GM13977 (cell line): ENCODE data around the gene DPYSL4.

Experiments
- DNase-seq: peaks from one replicate; pipeline ENCODE4 v3.0.0; 2012; ENCODE audit warnings: low spot score
- CTCF ChIP-seq: IDR thresholded peaks from 2 replicates; pipeline ENCODE4 v1.5.1; 2012; ENCODE audit warnings: mild to moderate bottlenecking, control low read depth; ENCODE audit not compliant: insufficient read depth; ENCODE audit errors: extremely low read depth, missing control alignments
- in situ Hi-C: fragments of 300-500 bp; cut with MboI; formaldehyde crosslinking; loops from one replicate; pipeline ENCODE4 v1.12.0; 2022; ENCODE audit warnings: low sequenced_read_pairs, low pct_unique_long_range_greater_than_20kb, mixed read lengths, inconsistent platforms; ENCODE audit not compliant: unreplicated experiment

The DPYSL4 gene

GRCh38 chr10:132183046-132183445 lies 3.7 kb upstream of the DPYSL4 start:
- in situ Hi-C loops: no loop called here
- no peak for TF ChIP-seq CTCF
- DNase-seq: no peak

DNA sequence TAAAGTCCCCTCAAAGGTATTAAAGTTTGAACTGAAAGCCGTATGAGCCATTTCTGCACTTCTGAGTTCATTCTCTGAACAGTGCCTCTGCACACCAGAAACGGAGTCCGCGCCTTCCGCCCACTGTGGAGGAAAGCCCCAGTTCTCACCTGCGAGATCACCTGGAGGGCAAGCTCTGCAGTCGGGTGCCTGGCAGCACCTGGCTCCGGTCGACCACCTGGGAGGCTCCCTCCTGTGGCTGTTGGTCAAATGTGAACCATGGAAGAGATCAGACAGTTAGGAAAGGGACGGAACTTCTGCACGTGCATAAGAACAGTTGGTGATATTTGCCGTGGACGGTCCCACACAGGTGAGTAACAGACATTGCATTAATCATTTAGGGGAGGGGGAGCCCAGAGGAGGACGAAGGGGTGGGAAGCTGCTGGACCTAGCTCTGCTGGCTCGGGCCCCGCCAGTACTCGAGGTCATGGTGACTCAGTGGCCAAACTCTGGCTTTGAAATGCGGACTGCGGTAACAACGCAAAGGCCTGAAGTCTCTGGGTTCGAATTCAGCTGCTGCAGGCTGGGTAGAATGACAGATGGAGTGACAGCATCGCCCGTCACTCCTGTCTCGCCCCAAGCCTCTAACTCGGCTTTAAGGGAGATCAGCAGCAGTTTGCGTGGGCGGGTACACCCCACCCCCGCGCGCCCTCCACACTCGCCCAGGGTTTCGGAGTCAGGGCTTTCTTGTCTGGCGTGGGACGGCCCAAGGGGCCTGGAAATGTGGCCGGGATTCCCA lies 1.7 kb upstream of the DPYSL4 start:
- DNase-seq: no peak
- no peak for TF ChIP-seq CTCF
- in situ Hi-C loops: no loop called here

DNA sequence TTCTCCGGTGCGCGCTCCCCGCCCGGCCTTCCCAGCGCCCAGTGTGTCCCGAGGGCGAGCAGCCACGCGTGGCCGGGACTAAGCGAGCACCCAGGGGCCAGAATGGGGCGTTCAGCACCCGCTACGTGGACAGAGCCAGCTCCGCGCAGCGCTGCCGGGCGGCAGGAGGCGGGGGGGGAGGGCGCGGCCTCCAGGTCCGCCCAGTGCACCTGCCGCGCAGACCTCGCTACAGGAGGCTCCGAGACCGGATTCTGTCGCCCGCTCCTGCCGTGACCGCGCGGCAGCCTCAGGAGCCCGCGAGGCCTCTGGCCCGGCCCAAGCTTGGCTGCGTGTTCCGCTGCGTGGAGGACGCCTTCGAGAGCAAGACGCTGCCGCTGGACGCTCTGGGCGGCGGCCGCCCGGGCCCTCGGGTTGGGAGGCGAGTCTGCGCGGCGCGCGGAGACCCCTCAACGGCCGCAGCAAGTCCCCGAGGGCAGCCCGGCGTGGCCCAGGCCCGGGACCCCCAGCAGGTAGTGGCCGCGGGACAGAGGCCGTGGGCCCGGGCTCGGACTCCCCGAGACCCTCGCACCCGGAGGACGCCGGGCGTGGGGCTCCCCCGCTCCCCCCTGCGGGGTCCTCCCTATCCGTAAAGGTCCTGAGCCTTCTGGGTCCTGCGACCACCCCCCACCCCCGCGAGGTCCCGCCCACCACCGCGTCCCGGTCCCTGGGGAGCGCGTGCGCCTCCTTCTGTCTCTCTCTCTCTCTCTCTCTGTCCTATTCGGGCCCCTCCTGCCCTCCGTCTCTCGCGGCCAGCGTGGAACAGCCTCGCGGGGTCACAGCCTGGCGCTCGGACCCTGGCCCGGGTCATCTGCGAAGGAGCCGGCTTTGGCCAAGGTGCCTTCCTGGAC lies 904 bp upstream of the DPYSL4 start:
- no peak for DNase-seq
- TF ChIP-seq CTCF: no peak
- in situ Hi-C loops: no loop called here

- TF ChIP-seq CTCF: no peak
- DNase-seq: no peak
- in situ Hi-C loops: no loop called here
These were observed 836 bp downstream of the DPYSL4 start for GRCh38 chr10:132187430-132188138.

GRCh38 chr10:132188331-132188730 lies 1.6 kb downstream of the DPYSL4 start:
- DNase-seq: no peak
- in situ Hi-C loops: no loop called here
- no peak for TF ChIP-seq CTCF

GRCh38 chr10:132189016-132189415 lies 2.3 kb downstream of the DPYSL4 start:
- in situ Hi-C loops: no loop called here
- no peak for TF ChIP-seq CTCF
- DNase-seq: no peak
